K562 (cell line): Measurements from ENCODE around the gene FBN1. TPM values are rescaled to one million over a fixed set of nuclear protein-coding genes. Genes with fewer than 3 reads are reported as not detected.

Experiments
- ARID2 ChIP-seq: fragments of 450-650 bp; IDR thresholded peaks from 2 replicates; pipeline ENCODE4 v1.6.1; 2017; ENCODE audit warnings: antibody characterized with exemption, mild to moderate bottlenecking
- CCNT2 ChIP-seq: IDR thresholded peaks from 2 replicates; pipeline ENCODE4 v1.6.1; 2011; ENCODE audit warnings: borderline replicate concordance, low read depth, mild to moderate bottlenecking, moderate library complexity, mixed read lengths, low read length; ENCODE audit not compliant: insufficient read length; ENCODE audit errors: extremely low read depth
- CHD4 ChIP-seq: fragments of 200-600 bp; sonication (generic); IDR thresholded peaks from 3 replicates; pipeline ENCODE4 v1.6.1; 2012; ENCODE audit warnings: low read depth, mild to moderate bottlenecking, mixed read lengths, low read length, inconsistent platforms; ENCODE audit not compliant: insufficient read depth, insufficient replicate concordance, poor library complexity, severe bottlenecking
- DDX20 ChIP-seq: fragments of 450-650 bp; IDR thresholded peaks from 2 replicates; pipeline ENCODE4 v1.6.1; 2016; ENCODE audit warnings: missing genetic modification characterization, low read depth, mild to moderate bottlenecking, missing compliant biosample characterization, moderate library complexity
- E2F3 ChIP-seq: fragments of 250-450 bp; sonication (Bioruptor Pico); IDR thresholded peaks from 2 replicates; pipeline ENCODE4 v1.4.0; 2020; ENCODE audit warnings: mild to moderate bottlenecking
- NCOA2 ChIP-seq, 2 experiments: fragments of 450-650 bp; IDR thresholded peaks; 2 replicates each; pipeline ENCODE4 v1.6.1; 2018; ENCODE audit warnings: mild to moderate bottlenecking in 2 of 2, moderate library complexity in 1 of 2; ENCODE audit not compliant: partially characterized antibody in 2 of 2
- NELFE ChIP-seq: IDR thresholded peaks from 2 replicates; pipeline ENCODE4 v1.6.1; 2011; ENCODE audit warnings: mild to moderate bottlenecking; ENCODE audit not compliant: insufficient read depth, insufficient read length
- PML ChIP-seq: IDR thresholded peaks from 2 replicates; pipeline ENCODE4 v1.6.1; 2012; ENCODE audit warnings: low read length, inconsistent platforms
- SMARCC2 ChIP-seq: fragments of 450-650 bp; IDR thresholded peaks from 2 replicates; pipeline ENCODE4 v1.6.1; 2017; ENCODE audit warnings: antibody characterized with exemption, moderate library complexity, mild to moderate bottlenecking, low read depth
- TSHZ1 ChIP-seq: fragments of 250-450 bp; sonication (Bioruptor Pico); IDR thresholded peaks from 2 replicates; pipeline ENCODE4 v1.4.0; 2020; ENCODE audit warnings: mild to moderate bottlenecking, moderate library complexity
- ZNF277 ChIP-seq: fragments of 250-450 bp; sonication (Bioruptor Pico); IDR thresholded peaks from 2 replicates; pipeline ENCODE4 v1.8.0; 2022; ENCODE audit warnings: inconsistent platforms, mild to moderate bottlenecking, moderate library complexity, borderline replicate concordance
- ZNF354B ChIP-seq: fragments of 250-450 bp; sonication (Bioruptor Pico); IDR thresholded peaks from 2 replicates; pipeline ENCODE4 v1.4.0; 2020
- ZNF408 ChIP-seq: fragments of 250-450 bp; sonication (Bioruptor Pico); IDR thresholded peaks from 2 replicates; pipeline ENCODE4 v1.4.0; 2020; ENCODE audit warnings: low read depth, mild to moderate bottlenecking, moderate library complexity
- ZNF589 ChIP-seq: fragments of 200-800 bp; sonication (Bioruptor generic); IDR thresholded peaks from 2 replicates; pipeline ENCODE4 v1.6.1; 2016; ENCODE audit warnings: low read depth, missing genetic modification characterization, missing compliant biosample characterization
- polyA plus RNA-seq, 8 experiments: library from polyadenylated mRNA; depleted of rRNA in 4 of 8; stranded (reverse) in 5 of 8; unstranded in 3 of 8; fragments of >200 nt; fragmentation: Nextera tagmentation in 2 of 8; fragmentation: Illumina TruSeq in 1 of 8; extraction: Ambion mirVana in 2 of 8; extraction: Trizol in 1 of 8; gene quantifications; 2 replicates each; pipeline versions ENCODE4 v1.2.1 to v1.2.3, GENCODE V29; 2011 to 2014; ENCODE audit warnings: inconsistent platforms in 1 of 8, missing spikeins in 1 of 8
- total RNA-seq, 7 experiments: library from RNA; depleted of rRNA in 6 of 7; stranded (reverse); fragments of >200 nt in 6 of 7; fragmentation: Illumina TruSeq in 2 of 7; extraction: Trizol in 2 of 7; gene quantifications; 2 replicates each; pipeline versions ENCODE4 v1.2.1 to v1.2.3, GENCODE V29; 2011 to 2021; ENCODE audit warnings: low replicate concordance in 1 of 7
- TF ChIP-seq, protein P1 (sequence below): sonication (generic); formaldehyde crosslinking; IDR thresholded peaks from 2 replicates; pipeline ENCODE4 v1.8.0; 2022; ENCODE audit warnings: missing genetic modification reagents, mild to moderate bottlenecking, borderline replicate concordance
- TF ChIP-seq, protein P2 (sequence below): fragments of 200-800 bp; sonication (Bioruptor generic); IDR thresholded peaks from 2 replicates; pipeline ENCODE4 v1.6.1; 2016; ENCODE audit warnings: missing genetic modification characterization, missing compliant biosample characterization

The FBN1 gene
- total and polyA plus RNA-seq, 9 of the 15 experiments (the other 6 are each of a cell fraction or from before 2014, with no cell fraction given), result 0.15 to 1.2 (median 0.60) TPM

GRCh38 chr15:48579945-48580671 lies 65.4 kb downstream of the FBN1 start (continued):
- no peak; the same call in 1 of the 2 replicates for TF ChIP-seq TSHZ1 (CRISPR knock-in tag)
- TF ChIP-seq CHD4, result no peak
- no peak for TF ChIP-seq ZNF277
- TF ChIP-seq ARID2, result no peak
- no peak for TF ChIP-seq NELFE
- TF ChIP-seq, protein P1, sequence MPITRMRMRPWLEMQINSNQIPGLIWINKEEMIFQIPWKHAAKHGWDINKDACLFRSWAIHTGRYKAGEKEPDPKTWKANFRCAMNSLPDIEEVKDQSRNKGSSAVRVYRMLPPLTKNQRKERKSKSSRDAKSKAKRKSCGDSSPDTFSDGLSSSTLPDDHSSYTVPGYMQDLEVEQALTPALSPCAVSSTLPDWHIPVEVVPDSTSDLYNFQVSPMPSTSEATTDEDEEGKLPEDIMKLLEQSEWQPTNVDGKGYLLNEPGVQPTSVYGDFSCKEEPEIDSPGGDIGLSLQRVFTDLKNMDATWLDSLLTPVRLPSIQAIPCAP, result no peak
- TF ChIP-seq ZNF408 (CRISPR knock-in tag), result no peak
- TF ChIP-seq NCOA2 (IDR thresholded peaks at IDR 0.05; ENCODE audit: partially characterized antibody in 2 of 2), result no peak
- TF ChIP-seq E2F3 (CRISPR knock-in tag), result no peak
- TF ChIP-seq CCNT2, result peak; percentile 72
- TF ChIP-seq, protein P2, sequence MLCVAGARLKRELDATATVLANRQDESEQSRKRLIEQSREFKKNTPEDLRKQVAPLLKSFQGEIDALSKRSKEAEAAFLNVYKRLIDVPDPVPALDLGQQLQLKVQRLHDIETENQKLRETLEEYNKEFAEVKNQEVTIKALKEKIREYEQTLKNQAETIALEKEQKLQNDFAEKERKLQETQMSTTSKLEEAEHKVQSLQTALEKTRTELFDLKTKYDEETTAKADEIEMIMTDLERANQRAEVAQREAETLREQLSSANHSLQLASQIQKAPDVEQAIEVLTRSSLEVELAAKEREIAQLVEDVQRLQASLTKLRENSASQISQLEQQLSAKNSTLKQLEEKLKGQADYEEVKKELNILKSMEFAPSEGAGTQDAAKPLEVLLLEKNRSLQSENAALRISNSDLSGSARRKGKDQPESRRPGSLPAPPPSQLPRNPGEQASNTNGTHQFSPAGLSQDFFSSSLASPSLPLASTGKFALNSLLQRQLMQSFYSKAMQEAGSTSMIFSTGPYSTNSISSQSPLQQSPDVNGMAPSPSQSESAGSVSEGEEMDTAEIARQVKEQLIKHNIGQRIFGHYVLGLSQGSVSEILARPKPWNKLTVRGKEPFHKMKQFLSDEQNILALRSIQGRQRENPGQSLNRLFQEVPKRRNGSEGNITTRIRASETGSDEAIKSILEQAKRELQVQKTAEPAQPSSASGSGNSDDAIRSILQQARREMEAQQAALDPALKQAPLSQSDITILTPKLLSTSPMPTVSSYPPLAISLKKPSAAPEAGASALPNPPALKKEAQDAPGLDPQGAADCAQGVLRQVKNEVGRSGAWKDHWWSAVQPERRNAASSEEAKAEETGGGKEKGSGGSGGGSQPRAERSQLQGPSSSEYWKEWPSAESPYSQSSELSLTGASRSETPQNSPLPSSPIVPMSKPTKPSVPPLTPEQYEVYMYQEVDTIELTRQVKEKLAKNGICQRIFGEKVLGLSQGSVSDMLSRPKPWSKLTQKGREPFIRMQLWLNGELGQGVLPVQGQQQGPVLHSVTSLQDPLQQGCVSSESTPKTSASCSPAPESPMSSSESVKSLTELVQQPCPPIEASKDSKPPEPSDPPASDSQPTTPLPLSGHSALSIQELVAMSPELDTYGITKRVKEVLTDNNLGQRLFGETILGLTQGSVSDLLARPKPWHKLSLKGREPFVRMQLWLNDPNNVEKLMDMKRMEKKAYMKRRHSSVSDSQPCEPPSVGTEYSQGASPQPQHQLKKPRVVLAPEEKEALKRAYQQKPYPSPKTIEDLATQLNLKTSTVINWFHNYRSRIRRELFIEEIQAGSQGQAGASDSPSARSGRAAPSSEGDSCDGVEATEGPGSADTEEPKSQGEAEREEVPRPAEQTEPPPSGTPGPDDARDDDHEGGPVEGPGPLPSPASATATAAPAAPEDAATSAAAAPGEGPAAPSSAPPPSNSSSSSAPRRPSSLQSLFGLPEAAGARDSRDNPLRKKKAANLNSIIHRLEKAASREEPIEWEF (CRISPR knock-in tag), result peak; percentile 32; the same call in 1 of the 2 replicates
- TF ChIP-seq ZNF589 (CRISPR knock-in tag), result no peak
- no peak for TF ChIP-seq ZNF354B (CRISPR knock-in tag)
- no peak for TF ChIP-seq DDX20 (tag)
- TF ChIP-seq PML, result peak; percentile 86
- TF ChIP-seq SMARCC2, result peak; percentile 81; the same call in 1 of the 2 replicates
